ENCODE measurements around the gene EFHD2.

EFHD2 gene

GRCh38 chr1:15409388-15410222 is at the start of gene EFHD2:
Gene EFHD2 (plus strand): TSS chr1:15409888. CDS start chr1:15409972, 84 bp downstream.
- peak within 1 kb of the TSS; percentile 61; the same call in 1 of the 2 replicates for H3K27ac ChIP-seq (ENCODE audit: extremely low read depth, low read depth, low read length)
- peaks cover 3% of the 10 kb centered on the region; the same call in 1 of the 2 replicates for H3K4me1 ChIP-seq (ENCODE audit: control insufficient read depth, insufficient read depth, low read length)
- POLR2A ChIA-PET = interaction anchor here (0.7 kb wide), 1 partner anchor 8 kb away, joined by 3 read pairs; no protein-coding TSS in a partner anchor
- CTCF ChIA-PET = interaction anchor here (0.6 to 0.7 kb wide), 4 partner anchors 41 to 208 kb away, joined by 3 to 4 read pairs (median 3); no protein-coding TSS in a partner anchor
- peaks cover 0 to 17% of the 10 kb centered on the region in 2 experiments; a peak in 1 of 3 replicates for H3K36me3 ChIP-seq (ENCODE audit: control insufficient read depth in 2 of 2, insufficient read depth in 1 of 2, low read length in 2 of 2)
- no peaks in the 10 kb centered on the region for H3K9me3 ChIP-seq (ENCODE audit: control insufficient read depth, insufficient read depth, low read depth, low read length)
- peak within 1 kb of the TSS; percentile 72 for H3K4me3 ChIP-seq (ENCODE audit: low read depth, low read length)
- TF ChIP-seq MEIS1 (CRISPR knock-in tag; IDR thresholded peaks at IDR 0.05; ENCODE audit: borderline replicate concordance) (no peak), ZNF843 (tag by site-specific recombination; IDR thresholded peaks at IDR 0.05) (no peak), ZNF544 (tag by site-specific recombination; IDR thresholded peaks at IDR 0.05) (no peak), SETDB1 (IDR thresholded peaks at IDR 0.05; ENCODE audit: insufficient read length, low read length) (no peak), ZXDB (tag by site-specific recombination; IDR thresholded peaks at IDR 0.05) (peak; percentile 70), ZNF10 (tag by site-specific recombination; IDR thresholded peaks at IDR 0.05) (no peak), ZNF514 (tag by site-specific recombination; IDR thresholded peaks at IDR 0.05) (no peak), ZNF423 (tag by site-specific recombination; IDR thresholded peaks at IDR 0.05) (peak; percentile 29; the same call in 1 of the 2 replicates), ZNF777 (tag by site-specific recombination; IDR thresholded peaks at IDR 0.05; ENCODE audit: borderline replicate concordance) (no peak), SP3 (tag by site-specific recombination; IDR thresholded peaks at IDR 0.05) (peak; percentile 90), ZNF138 (tag by site-specific recombination; IDR thresholded peaks at IDR 0.05; ENCODE audit: borderline replicate concordance) (no peak), ZNF354C (tag by site-specific recombination; IDR thresholded peaks at IDR 0.05; ENCODE audit: borderline replicate concordance, low read depth) (no peak), PRDM4 (tag by site-specific recombination; IDR thresholded peaks at IDR 0.05) (peak; percentile 70), ZBTB7A (tag by site-specific recombination; IDR thresholded peaks at IDR 0.05; ENCODE audit: low read depth) (peak; percentile 8; the same call in 1 of the 2 replicates), ZBTB20 (tag by site-specific recombination; IDR thresholded peaks at IDR 0.05) (peak; percentile 13; the same call in 1 of the 2 replicates), ZNF155 (tag by site-specific recombination; IDR thresholded peaks at IDR 0.05) (no peak), ZNF112 (tag by site-specific recombination; IDR thresholded peaks at IDR 0.05) (no peak), ZBTB21 (tag by site-specific recombination; IDR thresholded peaks at IDR 0.05) (peak; percentile 86), ZBTB49 (tag by site-specific recombination; IDR thresholded peaks at IDR 0.05; ENCODE audit: low read depth) (no peak), GFI1B (tag by site-specific recombination; IDR thresholded peaks at IDR 0.05) (no peak), ZBTB26 (tag by site-specific recombination; optimal IDR thresholded peaks at IDR 0.05) (peak; percentile 72), ZNF398 (tag by site-specific recombination; IDR thresholded peaks at IDR 0.05) (peak; percentile 25; the same call in 1 of the 2 replicates), GLIS2 (tag by site-specific recombination; IDR thresholded peaks at IDR 0.05) (peak; percentile 98), ZBTB44 (tag by site-specific recombination; IDR thresholded peaks at IDR 0.05) (no peak), ZNF768 (tag by site-specific recombination; IDR thresholded peaks at IDR 0.05) (no peak), KLF16 (tag by site-specific recombination; IDR thresholded peaks at IDR 0.05) (peak; percentile 82; the same call in 1 of the 2 replicates), YY2 (tag by site-specific recombination; IDR thresholded peaks at IDR 0.05) (no peak)

All from HEK293 (cell line).